C1 segment of cervical spinal cord (tissue), 14 donors: ENCODE measurements around the gene TNFSF15.

ENCODE experiments used
- DNase-seq, 14 donors: peaks; one replicate each; lab custom pipeline; 2025; lab: John Stamatoyannopoulos, UW

TNFSF15 gene

DNA sequence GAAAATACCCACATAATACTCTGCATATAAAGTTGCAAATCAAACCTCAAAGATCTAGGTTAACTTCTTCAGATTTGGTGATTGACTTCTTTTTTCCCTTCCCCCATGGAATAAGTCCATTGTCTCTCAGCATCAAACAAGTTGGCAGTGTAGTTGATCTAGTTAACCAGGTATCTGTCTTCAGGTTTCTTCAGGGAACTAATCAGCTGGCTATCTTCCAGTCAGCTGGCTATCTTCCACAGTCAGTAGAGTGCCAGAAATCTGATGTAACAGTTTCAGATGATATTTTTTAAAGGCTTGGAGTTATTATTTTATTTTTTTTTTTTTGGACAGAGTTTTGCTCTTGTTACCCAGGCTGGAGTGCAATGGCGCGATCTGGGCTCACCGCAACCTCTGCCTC lies 16.8 kb downstream of the TNFSF15 start:
- no peak for DNase-seq

GRCh38 chr9:114787781-114788498 lies 17.9 kb downstream of the TNFSF15 start:
- DNase-seq = no peak

GRCh38 chr9:114787214-114787613 lies 18.6 kb downstream of the TNFSF15 start:
- DNase-seq = no peak

DNA sequence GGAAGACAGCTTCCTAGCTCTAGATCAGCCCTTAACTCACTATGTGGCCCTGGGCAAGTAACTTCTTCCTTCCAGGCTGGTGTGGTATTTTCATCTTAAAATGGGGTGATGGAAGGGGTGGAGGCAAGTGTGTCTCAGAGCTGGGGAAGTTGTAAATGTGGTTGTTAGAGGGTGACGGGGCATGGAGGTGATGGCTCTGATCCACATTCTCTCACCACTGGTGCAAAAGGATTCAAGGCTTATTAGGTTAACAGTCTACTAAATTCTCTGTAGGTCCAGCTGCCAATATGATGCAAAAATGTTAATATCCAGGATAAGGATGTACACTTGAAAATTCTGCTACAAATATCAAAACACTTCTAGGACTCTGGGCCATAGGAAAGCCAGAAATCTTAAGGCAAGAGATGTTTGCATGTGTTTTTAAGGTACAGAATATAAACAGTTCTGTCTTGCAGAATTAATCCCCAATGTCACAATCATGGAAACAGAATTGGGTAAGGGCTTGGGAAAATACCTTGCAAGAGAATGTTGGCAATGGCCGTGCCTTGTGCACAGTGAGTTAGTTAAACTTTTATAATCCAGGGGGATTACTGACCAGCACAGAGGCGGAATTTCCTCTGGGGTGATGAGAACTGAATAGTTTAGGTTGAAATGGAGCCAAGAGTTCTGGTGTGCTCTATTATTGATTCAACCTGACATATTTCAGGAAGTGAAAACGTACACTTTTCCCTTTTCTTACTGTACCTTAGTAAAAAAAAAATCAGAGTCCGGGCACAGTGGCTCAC lies 19.8 kb downstream of the TNFSF15 start:
- no peak for DNase-seq

GRCh38 chr9:114784721-114785279 lies 21.0 kb downstream of the TNFSF15 start:
- DNase-seq = no peak

DNA sequence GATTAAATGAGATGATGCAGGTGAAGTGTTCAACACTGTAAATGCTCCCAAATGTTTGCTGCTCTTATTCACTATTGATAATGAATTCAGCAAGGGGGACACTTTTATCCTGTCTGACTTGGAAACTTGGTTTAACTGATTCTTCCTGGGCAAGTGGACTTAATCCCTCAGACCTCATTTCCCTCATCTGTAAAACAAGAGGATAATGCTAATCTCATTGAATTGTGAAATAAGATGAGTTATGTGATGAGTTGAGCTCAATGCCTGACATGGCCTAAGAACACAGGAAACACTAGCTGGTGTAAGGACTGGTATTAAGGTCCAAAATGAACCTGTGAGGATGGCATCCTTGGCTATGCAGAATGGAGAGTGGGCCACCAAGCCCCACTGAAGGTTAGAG lies 23.3 kb downstream of the TNFSF15 start:
- no peak for DNase-seq

DNA sequence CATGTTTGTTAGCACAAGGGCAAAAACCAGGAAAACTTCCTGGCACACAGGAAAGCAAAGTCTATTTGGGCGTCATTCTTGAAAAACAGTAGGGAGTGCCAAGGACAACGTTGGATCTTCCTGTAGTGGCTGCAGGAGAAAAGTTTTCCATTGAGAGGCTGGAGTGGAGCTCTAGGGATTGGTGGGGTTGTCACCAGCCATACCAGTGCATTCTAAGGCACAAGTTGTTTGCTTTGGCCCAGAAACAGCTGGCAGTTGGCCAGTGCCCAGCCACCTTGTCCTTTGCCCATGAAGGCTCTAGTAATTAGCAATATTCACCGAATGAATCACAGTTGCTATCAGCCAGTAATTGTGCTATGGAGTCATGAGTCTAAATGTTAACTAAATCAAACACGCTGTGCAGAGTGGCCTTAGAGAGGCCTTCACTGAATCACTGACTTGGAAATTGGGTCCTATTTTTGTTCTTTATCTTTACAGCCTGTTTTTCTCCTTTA lies 26.4 kb downstream of the TNFSF15 start:
- no peak for DNase-seq

- DNase-seq = no peak
Observed at GRCh38 chr9:114777821-114778609, 27.8 kb downstream of the TNFSF15 start.

DNA sequence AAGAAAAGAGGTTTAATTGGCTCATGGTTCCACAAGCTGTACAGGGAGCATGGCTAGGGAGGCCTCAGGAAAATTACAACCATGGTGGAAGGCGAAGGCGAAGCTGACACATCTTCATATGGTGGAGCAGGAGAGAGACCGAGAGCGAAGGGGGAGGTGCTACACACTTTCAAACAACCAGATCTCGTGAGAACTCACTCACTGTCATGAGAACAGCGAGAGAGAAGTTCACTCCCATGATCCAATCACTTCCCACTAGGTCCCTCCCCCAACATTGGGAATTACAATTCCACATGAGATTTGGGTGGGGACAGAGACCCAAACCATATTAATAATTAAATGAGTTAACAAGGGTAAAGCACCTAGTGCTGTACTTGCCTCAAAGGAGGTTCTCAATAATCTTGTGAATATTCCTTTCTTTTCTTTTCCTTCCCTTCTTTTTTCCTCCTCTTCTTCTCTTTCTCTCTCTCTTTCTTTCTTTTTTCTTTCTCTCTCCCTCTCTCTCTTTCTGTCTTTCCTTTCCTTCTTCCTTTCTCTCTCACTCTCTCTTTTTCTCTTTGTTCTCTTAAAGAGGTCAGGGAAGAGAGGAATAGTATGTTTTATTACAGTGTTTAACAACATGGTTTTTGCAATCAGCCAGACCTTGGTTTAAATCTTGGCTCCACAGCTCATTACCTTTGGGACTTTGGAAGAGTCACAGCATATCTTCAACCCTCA lies 29.0 kb downstream of the TNFSF15 start:
- no peak for DNase-seq

DNA sequence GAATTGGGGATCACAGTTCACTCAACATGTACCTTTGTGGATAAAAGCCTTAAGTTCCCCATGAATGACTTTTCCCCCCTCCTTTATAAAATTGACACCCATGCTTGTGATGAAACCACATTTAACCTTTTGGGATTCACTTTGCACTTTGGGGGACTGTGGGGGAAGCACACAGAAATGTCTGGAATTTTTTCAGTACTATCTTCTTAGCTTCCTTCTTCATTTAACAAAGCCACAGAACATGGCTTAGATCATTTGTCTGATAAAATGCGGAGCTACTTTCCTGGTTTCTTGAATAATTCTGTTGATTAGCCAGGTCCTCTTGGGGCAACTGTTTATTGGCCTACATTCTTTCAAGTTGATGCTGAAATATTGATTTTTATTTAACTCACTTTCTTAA lies 29.9 kb downstream of the TNFSF15 start:
- DNase-seq = no peak

DNA sequence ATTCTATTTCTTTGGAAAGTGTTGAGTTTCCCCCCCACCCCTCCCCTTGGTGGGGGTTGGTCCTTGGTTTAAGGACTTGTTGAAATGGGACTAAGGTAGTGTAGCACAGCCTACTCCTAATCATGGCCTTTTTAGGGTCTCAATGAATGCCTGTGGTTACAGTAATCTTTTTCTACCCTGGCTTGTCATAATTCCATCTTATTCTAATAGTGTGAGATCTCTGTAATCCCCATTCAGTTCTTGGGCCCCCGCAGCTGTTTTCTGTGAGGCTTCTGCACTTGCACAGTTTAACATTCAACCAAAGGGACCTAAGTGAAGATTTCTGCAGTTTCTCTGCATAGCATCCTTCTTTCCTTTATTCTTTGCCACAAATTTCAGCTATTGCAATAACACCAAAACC lies 30.7 kb downstream of the TNFSF15 start:
- no peak for DNase-seq

DNA sequence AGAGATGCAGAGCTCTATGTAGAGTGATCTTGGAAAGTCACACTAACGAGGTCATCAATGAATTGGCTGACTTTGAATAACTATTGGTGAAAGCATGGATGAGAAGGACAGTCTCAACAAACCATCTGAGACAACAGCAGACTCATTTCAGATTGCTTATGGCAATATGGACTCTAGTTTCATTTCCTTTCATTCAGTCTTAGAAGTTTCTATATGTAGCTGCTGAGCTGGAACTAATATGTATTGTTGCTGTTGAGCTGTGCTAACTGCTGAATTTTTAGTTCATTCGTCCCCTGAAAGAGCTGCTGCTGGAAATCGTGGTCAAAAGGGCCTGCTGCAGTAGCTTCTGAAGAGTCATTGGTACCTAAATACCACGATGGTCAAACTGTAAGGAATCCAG lies 31.3 kb downstream of the TNFSF15 start:
- DNase-seq = no peak

DNA sequence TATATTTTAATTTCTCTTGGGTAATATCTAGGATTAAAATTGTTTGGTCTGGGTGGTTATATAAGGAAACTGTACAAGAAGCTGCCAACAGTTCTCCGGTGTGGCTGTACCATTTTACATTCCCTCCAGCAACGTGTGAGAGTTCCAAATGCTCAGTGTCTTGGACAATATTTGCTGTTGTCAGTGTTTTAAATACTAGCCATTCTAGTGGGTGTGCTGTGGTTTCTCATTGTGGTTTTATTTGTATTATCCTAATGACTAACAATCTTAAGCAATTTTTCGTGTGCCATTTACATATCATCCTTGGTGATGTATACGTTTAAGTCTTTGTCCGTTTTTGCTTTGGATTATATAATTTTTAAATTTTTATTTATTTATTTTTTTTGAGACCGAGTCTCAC lies 34.0 kb downstream of the TNFSF15 start:
- DNase-seq = no peak

DNA sequence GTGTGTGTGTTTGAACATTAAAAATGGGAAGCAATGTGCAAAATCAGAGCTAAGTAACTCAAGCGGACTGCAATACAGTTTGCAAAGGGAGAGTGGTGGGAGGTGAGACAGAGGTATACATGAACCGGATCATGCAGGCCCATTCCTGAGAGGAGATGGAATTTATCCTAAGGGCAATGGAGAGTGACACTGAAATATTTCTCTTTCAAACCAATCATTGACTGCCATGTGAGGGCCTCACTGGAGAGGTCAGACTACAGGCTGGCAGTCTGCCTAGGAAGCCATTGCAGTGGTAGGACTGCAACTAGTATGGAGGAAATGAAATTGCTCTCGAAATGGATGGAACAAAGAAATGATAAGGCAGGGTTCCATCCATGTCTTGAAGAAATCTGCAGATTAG lies 34.8 kb downstream of the TNFSF15 start:
- DNase-seq = no peak

DNA sequence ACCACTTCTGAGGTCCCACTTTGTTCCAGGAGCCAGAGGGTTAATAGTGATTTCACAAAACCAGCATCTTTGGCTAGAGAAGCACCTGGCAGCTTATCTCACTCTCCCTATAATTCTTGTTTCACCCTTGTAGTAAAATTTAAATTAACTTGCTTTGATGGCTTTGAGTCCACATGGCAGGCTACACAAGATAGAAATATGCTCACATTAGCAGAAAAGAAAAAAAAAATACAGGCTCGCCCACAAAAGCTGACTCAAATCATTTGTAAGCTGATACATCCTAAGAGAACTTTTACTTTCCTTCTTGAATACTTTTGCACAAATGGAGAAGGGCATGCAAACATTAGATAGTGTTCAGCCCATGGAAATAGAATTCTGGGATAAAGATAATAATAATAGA lies 36.2 kb downstream of the TNFSF15 start:
- DNase-seq = no peak

- DNase-seq = no peak
Observed at GRCh38 chr9:114763220-114763619, 42.6 kb downstream of the TNFSF15 start.

- no peak for DNase-seq
Observed at GRCh38 chr9:114761523-114761922, 44.3 kb downstream of the TNFSF15 start.

- no peak for DNase-seq
Observed at GRCh38 chr9:114759512-114760341, 46.1 kb downstream of the TNFSF15 start.

GRCh38 chr9:114757984-114758383 lies 47.9 kb downstream of the TNFSF15 start:
- DNase-seq = no peak

DNA sequence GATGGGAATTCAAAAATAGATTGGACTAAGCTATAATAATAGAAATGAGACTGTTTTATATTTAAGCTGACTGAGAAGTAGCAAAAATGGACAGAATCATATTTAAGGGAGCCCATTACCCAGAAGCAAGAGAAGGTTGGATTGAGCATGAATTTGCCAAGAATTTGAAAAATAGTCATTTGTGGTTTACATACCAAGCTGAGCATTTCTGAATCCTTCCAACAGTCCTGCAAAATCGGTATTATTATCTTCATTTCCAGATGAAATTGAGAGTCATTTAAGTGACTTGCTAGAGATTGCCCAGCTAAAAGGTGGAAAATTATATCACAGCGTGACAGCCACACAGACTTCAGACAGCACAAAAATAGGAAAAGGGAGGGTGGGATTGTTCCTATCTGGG lies 48.4 kb downstream of the TNFSF15 start:
- no peak for DNase-seq
